ENCODE data around the gene NOD2.

Gene NOD2

GRCh38 chr16:50664270-50664669, 29.1 kb upstream of the NOD2 start:
- in situ Hi-C loops (cut with HindIII; ENCODE audit: low sequenced_read_pairs) = no loop called here
- H3K4me3 ChIP-seq (ENCODE audit: low read depth, low read length) = no peak overlapping the region
- no peak for DNase-seq (ENCODE audit: low read depth, low spot score)
- no peak for TF ChIP-seq CTCF (IDR thresholded peaks at IDR 0.05; ENCODE audit: low read depth, low read length)

- in situ Hi-C loops (cut with HindIII; ENCODE audit: low sequenced_read_pairs) = no loop called here
- H3K4me3 ChIP-seq (ENCODE audit: low read depth, low read length) = peak overlapping the region; percentile 50
- peak; percentile 75 for DNase-seq (ENCODE audit: low read depth, low spot score)
- peak; percentile 86 for TF ChIP-seq CTCF (IDR thresholded peaks at IDR 0.05; ENCODE audit: low read depth, low read length)
Measured at GRCh38 chr16:50665128-50665878, 28.1 kb upstream of the NOD2 start.

- H3K4me3 ChIP-seq (ENCODE audit: low read depth, low read length) = no peak overlapping the region
- in situ Hi-C loops (cut with HindIII; ENCODE audit: low sequenced_read_pairs) = no loop called here
Measured at GRCh38 chr16:50666658-50667496, 26.5 kb upstream of the NOD2 start.

GRCh38 chr16:50667497-50668367, 25.7 kb upstream of the NOD2 start:
- no peak overlapping the region for H3K4me3 ChIP-seq (ENCODE audit: low read depth, low read length)
- in situ Hi-C loops (cut with HindIII; ENCODE audit: low sequenced_read_pairs) = no loop called here
- DNase-seq (ENCODE audit: low read depth, low spot score) = no peak

More at GRCh38 chr16:50666658-50667496, 26.5 kb upstream of the NOD2 start:
- no peak for TF ChIP-seq CTCF (IDR thresholded peaks at IDR 0.05; ENCODE audit: low read depth, low read length)
- DNase-seq (ENCODE audit: low read depth, low spot score) = no peak

GRCh38 chr16:50668368-50669008, 24.9 kb upstream of the NOD2 start:
- DNase-seq (ENCODE audit: low read depth, low spot score) = no peak
- in situ Hi-C loops (cut with HindIII; ENCODE audit: low sequenced_read_pairs) = no loop called here
- TF ChIP-seq CTCF (IDR thresholded peaks at IDR 0.05; ENCODE audit: low read depth, low read length) = no peak
- no peak overlapping the region for H3K4me3 ChIP-seq (ENCODE audit: low read depth, low read length)

More at GRCh38 chr16:50667497-50668367, 25.7 kb upstream of the NOD2 start:
- no peak for TF ChIP-seq CTCF (IDR thresholded peaks at IDR 0.05; ENCODE audit: low read depth, low read length)

GRCh38 chr16:50669741-50670140, 23.7 kb upstream of the NOD2 start:
- no peak for DNase-seq (ENCODE audit: low read depth, low spot score)
- H3K4me3 ChIP-seq (ENCODE audit: low read depth, low read length) = no peak overlapping the region
- no peak for TF ChIP-seq CTCF (IDR thresholded peaks at IDR 0.05; ENCODE audit: low read depth, low read length)
- in situ Hi-C loops (cut with HindIII; ENCODE audit: low sequenced_read_pairs) = no loop called here
